HG02763 (cell line): Measurements from ENCODE around the gene FAM170B.

Source experiments
- ATAC-seq: cut with Tn5 transposase; IDR thresholded peaks from one replicate; pipeline ENCODE4 v1.9.1; 2021; ENCODE audit warnings: mild to moderate bottlenecking, moderate library complexity; ENCODE audit not compliant: unreplicated experiment

Gene FAM170B

DNA sequence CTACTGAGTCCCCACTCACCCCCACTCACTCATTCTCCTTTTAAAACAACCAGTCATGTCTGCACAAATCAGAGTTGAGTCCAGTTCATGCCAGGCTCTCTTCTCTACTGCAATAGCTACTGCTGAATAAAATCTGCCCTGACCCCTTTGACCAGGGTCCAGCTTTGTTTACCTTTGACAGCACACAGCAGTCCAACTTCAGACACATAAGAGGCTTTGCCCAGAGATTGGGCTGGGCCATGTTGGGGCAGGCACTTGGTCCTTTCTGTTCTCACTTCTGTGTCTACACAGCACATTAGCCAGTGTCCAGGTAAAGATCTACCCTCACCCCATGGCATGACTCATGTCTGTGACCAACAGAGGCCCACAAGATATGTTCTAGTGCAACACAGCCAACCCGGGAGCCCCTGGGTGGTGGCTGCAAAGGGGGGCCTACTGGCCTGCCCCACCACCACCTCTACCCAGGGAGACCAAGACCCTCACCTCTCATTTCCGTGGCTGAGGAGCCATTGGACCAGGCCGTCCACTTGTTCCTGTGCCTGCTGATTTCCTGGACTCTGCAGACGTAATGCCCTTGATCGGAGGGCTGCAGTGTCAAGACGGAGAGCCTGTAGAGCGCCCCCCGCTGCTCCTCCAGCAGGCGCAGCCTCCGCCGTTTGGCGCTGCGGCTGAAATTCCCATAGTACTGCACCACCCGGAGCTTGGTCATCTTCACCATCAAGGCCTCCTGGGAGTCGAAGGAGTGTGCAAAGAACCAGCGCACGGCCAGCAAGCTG lies 26.5 kb downstream of the FAM170B start:
- ATAC-seq: no peak

DNA sequence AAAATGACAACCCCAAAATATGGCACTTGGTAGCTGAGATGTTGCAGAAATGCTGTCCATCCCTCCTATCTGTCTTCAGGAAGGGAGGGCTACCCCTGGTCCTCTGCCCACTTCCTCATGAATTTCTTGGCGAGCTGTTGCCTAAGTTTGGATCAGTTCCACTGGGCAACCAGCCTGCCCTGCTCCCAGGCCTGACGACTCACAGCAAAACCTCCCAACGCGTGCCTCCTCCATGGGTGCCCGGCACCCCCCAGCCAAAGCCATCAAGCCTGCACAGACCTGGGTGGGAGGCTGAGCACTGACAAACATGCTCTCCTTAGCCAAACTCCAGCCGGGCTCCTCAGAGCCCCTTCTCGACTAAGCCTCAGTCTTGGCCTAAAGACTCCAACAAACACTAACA lies 27.4 kb downstream of the FAM170B start:
- ATAC-seq: no peak

DNA sequence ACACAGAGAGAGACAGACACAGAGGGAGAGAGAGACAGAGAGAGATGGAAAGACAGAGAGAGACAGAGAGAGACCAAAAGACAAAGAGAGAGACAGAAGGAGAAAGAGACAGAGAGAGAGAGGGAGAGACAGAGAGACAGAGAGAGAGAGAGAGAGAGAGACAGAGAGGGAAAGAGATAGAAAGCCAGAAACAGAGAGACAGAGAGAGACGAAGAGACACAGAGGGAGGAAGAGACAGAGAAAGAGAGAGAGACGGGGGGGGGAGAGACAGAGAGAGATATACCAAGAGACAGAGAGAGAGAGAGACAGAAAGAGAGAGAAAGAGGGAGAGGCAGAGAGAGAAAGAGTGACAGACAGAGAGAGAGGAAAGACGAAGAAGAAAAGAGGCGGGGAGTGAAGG lies 28.7 kb downstream of the FAM170B start:
- no peak for ATAC-seq

DNA sequence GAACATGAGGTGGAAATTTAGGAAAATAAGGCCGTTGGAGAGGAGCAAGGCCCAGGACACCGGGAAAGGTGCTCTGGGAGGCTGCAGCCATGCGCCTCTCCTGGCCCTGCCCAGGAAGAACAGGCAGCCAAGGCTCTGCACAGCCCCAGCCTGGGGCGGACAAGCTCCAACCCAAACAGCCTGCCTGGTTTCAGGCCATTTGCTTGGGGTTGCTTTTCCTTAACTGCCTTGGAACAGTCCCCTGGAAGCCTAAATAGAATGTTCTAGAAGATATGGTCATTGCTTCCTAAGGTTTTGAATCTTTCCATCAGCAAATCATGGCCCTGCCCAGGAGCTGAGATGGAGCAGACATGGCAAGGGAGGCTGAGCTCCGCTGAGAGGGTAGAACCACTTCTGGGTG lies 29.5 kb downstream of the FAM170B start:
- ATAC-seq: no peak

DNA sequence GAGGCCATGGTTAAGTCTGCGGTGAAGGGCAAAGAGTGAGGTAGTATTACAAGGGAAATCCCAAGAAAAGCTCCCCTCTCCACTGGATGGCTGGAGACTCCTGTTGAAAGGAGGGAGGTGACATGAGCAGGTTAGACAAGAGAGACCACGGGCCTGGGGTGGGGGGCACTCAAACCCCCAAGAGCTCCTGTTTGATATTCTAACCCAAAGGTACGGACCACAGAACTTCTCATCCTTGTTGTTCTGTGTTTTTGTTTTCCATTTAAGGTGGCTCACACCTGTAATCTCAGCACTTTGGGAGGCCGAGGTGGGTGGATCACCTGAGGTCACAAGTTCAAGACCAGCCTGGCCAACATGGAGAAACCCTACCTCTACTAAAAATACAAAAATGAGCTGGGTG lies 30.1 kb downstream of the FAM170B start:
- ATAC-seq: no peak

DNA sequence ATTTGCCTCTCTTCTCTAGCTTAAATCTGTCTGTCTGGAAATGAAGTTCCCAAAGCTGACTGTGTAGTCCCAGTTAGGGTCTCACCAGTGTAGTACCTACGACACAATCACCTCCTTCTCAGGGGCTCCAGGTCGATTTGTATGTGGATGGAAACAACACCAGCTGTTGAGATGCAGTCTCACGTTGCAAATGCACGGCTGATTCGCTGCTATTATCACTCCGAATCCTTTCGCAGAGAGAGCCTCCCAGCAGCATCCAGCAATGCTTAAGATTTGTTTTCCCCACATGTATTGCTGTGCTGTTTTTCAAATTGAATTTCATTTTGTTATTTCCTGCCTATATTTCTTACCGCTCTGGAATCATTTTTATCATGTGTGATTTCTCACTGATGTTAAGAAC lies 34.8 kb downstream of the FAM170B start:
- no peak for ATAC-seq

DNA sequence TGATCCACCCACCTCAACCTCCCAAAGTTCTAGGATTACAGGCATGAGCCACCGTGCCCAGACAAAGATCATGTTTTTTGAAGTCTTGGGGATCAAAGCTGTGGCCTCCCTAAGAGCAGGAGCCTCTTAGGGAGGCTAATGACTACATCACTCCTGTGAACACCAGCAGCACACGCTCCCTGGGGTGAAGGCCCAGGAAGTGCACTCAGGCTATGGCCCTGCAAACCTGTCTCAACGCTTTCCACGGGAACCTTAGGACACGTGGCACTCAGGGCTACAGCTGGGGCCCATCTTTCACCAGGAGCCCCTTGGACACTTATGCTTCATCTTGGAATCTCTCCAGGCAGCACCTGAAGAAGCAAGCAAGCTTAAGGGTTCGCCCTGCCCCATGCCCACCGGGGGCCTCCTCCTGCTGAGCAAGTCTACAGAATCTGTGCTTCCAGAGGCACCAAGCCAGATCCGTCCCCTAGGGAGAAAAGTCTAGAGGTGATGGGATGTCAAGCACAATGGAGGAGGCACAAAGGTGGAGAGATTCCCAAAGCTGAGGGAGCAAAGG lies 36.9 kb downstream of the FAM170B start:
- no peak for ATAC-seq

DNA sequence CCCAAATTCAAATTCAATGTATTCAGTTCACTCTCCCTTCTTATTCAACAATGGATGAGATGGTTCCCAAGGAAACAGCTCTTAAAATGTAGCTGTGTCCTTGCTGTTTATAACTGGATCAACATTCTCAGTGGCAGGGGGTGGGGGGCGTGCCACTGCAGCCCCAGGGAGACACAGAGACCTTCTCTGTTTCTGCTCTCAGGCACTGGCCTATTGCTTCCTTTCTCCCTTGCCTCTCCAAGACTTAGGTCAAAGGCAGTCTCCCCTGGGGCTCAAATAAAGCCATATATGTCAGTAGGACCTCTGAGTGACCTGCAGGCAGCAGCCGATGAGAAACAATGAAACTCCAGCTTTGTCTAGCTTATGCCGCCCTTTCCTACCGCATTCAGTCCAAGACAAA lies 39.2 kb downstream of the FAM170B start:
- no peak for ATAC-seq

DNA sequence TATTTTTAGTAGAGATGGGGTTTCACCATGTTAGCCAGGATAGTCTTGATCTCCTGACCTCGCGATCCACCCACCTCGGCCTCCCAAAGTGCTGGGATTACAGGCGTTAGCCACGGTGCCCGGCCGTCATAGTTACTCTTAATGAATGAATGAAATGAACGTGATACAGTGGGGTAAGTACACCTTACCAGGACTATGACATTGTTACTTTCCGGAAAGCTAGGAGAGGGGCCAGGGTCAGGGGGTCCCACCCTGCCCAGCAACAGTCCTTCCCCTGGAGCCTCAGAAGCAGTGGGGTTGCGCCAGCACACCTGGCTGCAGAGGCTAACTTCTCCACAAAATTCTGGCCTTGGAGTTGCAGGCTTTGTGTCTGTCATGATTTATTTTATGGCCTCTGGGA lies 39.9 kb downstream of the FAM170B start:
- ATAC-seq: no peak

DNA sequence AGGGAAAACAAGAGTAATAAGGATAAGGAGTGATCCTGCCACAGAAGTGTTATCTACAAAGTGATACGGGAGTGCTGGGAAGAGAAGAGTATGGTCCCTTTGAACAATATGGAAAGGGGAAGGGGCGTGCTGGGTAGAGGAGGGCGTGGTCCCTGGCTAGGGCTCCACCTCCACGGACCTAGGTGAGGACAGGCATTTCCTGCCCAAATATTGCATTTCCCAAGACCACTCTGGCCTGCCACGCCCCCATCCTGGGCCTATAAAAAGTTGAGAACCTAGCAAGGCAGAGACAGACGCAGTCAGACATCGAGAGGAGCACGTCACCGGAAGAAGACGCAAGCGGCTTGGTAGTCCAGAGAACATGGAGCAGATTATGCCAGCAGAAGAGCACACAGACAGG lies 41.3 kb downstream of the FAM170B start:
- no peak for ATAC-seq

DNA sequence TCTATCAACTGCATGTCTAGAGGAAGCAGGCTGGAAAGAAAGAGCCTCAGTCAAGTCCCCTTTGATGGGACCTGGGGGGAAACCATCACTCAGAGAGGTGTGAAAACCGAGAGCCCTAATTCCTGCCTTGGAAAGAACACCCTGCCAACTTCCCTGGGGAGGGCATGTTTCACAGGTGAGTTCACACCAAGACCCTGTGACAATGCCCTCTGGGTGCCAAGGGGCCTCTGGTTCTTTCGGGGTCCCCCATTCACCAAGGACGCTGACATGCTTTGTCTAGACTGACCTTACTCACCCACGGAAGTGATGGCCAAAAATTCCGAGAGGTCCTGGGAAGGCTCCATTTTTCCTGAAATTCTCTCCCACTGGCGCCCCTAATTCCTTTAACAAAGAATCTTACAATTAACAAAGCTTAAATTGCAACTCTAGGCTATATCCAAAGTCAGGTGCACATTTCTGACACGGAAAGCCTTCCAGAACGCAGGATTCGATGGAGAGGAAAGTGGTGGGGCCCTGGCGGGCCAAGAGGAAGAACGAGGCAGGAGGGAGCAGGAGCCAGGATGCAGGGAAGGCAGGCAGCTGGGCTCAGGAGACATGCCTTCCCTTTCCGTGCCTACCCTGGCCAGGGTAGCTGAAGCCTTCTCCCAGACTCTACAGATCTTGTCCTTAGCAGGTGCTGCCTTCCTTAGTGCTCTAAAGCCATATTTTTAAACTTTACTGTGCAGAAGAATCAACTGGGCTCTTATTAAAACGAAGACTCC lies 42.2 kb downstream of the FAM170B start:
- no peak for ATAC-seq

DNA sequence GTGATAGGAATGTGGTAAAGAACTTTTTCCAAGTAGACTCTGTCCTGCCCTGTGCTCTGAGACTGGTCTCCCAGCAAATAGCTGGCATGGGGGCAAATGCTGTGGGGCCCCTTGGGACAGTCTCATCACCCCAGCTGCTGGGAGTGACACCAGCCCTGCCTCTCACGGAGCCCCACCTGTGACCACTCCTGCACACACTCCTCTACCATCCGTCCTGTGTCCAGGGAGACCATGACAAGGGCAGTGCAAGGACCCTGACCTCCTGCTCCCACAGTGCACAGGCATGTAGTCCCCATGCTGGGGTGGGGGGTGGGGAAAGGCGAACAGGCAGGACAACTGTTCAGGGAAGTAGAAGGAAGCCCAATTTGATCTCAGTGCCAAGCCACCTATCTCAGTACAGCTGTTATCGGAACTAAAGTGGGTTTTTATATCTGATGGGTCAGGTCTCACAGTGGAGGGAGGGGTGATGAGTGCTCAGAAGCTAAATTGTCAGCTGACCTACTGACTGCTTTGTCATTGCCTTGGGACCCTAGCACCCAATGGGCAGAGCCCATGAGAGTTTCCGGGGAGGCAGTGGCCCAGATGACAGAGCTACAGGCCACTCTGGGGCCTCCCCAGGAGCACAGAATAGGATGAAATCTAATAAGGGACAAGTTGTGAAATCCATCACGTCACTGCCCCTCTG lies 43.0 kb downstream of the FAM170B start:
- no peak for ATAC-seq

DNA sequence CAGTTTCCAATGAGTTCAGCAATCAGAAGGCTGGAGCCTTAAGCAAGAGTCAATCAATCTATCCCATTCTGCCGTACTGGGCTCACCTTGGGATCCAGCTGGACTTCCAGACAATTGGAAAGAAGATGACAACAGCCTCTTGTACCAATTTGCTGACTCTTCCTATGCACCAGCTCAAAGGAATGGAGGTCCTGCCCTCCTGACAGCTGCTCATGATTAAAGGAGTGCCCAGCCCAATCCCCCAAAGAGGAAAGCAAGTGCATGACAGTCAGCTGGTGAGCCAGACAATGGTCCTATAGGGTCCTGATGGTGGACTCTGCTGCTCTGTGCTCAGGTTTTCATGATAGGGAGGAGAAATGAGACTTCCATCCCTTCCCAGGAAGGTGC lies 43.6 kb downstream of the FAM170B start:
- no peak for ATAC-seq

DNA sequence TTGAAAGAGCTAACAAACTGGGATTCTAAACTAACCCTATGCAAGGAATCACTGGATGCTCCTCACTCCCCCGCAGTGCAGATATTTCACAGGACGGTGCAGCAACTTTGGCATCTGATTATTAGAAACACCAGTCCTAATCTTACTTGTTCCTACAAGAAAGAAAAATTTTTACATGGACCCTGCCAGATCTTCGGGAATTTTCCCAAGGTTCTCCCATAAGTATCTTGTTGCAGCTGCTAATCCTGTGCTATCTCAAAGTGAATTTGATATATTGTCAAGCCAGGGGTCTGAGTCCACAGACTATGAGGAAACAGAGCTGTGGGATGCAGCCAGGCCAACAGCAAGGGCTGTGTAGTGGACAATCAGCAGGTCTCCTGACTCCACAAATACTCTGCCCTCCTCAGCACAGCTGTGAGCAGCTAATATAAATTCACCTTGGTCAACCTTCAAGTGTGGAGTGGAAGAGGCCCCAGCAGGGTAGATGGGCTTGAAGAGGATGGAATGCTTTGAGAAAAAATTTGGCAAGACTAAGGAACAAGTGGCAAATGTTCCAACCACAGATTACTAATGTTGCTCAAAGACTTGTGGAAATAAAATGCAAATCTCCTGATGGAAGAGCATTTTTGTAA lies 44.1 kb downstream of the FAM170B start:
- ATAC-seq: no peak

DNA sequence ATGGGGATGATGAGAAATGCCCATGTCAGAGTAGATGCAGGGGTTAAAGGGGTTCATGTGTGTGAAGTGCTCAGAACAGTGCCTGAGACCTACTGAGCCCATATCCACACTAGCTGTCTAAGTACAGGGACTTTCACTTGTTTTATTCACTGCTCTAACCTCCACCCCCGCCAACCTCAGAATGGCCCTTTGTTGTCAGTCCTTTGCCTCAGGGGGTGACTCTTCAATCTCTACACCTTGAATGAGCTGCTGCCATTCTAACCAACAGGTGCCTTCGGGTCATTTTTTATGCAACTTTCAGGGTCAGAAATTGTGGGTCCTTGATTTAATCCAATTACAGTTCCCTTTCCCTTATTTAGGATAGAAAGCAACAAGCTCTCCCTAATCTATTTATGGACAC lies 44.7 kb downstream of the FAM170B start:
- no peak for ATAC-seq

DNA sequence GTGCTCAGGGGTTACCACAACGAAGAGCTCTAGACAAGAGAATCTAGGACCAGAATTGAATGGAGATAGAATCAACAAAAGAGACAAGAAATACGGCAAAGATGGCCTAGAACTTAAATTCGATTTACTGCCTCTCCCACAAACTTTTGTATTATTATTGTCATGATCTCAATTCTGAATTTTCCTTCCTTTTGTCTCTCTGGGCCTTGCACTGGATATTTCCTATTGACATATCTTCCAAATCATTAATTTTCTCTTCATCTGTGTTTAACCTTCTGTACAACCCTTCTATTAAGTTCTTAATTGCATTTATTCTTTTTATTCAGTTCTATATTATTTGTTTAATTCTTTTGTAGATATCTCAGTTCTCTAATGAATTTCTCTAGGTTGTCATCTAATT lies 46.9 kb downstream of the FAM170B start:
- no peak for ATAC-seq

DNA sequence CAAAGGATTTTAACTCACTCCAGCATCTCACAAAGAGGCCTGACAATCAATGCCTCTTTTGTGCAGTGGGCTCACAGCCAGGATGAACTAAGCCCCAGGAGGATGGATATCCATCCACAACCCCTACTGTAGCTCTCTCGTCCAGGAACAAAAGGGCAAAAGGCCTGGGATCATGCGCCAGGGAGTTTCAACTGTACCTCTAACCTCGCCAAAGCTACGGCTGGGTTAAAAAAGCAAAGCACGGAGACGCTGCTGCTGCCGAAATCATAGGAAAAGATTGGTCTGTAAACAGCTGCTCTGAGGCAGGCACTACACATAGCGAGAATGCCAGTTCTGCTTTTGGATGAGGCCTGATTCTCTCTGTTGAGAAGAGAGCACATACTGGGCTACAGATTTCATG lies 50.6 kb downstream of the FAM170B start:
- ATAC-seq: no peak

DNA sequence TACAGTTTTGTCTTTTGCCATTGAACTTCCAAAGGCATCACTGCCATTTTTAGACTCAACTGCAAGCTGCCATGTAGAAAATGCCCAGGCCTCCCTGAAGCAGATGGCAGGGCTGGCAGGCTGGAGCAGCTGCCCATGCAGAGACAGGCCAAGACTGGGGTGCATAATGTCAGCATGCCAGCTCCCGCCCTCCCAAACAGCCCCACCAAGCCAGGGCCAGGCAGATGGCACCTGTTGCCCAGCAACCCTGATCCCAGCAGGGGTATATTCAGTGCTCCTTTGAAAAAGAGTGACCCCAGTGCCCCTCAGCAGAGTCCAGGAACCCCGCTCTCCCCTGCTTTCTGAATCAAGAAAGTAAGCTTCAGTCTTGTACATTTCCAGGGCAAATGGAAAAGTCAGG lies 51.1 kb downstream of the FAM170B start:
- no peak for ATAC-seq

DNA sequence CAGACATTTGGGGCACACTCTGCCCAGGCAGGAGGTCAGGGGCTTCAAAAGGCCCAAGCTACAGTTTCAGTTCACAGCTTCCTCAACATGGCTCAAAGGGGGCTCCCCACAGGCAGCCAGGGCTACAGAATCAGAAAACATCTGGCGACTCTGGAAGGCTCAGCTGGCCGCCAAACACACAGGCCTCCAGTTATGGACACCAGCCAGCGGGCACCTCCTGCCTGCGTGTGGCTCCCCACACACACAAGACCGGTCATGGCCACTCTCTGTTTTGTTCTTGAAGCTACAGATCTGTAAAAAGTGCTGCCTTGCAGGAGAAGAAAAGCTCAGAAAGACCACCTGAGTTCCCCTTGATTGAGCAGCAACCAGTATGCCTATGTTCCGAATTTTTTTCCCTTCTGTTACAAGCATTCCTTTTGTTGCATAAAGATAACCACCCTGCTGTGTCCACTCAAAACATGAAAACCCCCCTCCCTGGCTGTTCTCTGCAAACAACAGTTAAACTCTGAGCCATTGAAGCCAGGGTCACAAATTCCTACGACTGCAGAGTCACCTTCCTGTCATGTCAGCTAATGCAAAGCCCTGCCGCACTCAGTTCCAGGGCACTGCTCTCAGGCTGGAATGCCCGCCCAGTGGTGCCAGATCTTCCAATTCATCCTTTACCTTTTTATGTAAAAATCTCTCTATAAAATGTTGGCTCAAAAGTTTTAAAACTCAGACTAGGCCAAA lies 52.1 kb downstream of the FAM170B start:
- no peak for ATAC-seq
